K562 (cell line): Measurements from ENCODE around the gene WWC2. TPM values are rescaled to one million over a fixed set of nuclear protein-coding genes. Genes with fewer than 3 reads are reported as not detected.

ENCODE experiments used
- ATAC-seq: fragments of 200-7000 bp; cut with Tn5 transposase; 3 replicates; pipeline ENCODE4 v1.9.1; 2020; ENCODE audit warnings: moderate library complexity
- BruUV-seq: library from RNA; stranded (reverse); fragments of 400-500 nt; replicated peaks from 2 replicates; lab custom pipeline; 2021; lab: Mats Ljungman, UMichigan
- CTCF ChIA-PET: fragments of 300-600 bp; formaldehyde crosslinking; extraction: SDS; loops from one replicate; lab custom pipeline; 2021; ENCODE audit warnings: low intra/inter-chr PET ratio; lab: Yijun Ruan, JAX
- POLR2A ChIA-PET: fragments of 300-600, 350-650 bp; sonication (Branson Sonifier 250); formaldehyde crosslinking; extraction: SDS; loops from one replicate; lab custom pipeline; 2021; ENCODE audit warnings: antibody characterized with exemption, inconsistent platforms; lab: Yijun Ruan, JAX
- DNase-seq, 4 experiments: peaks; one replicate each; pipeline versions ENCODE4 v3.0.0 to v3.0.0-alpha.2; 2011 to 2018; ENCODE audit warnings: low spot score in 3 of 4, mixed read lengths in 3 of 4; ENCODE audit errors: extremely low read depth in 1 of 4
- FAIRE-seq: peaks from 2 replicates; lab custom pipeline; 2011; peaks lifted over from hg19 to GRCh38; lab: Jason Lieb, UNC
- H2AFZ ChIP-seq: 2 replicates; pipeline ENCODE4 v1.6.0; 2011; ENCODE audit warnings: low read depth, low read length, control low read depth, inconsistent platforms
- H3K27ac ChIP-seq: fragments of 200-600 bp; 3 replicates; pipeline ENCODE4 v1.8.0; 2011; ENCODE audit warnings: low read depth, mild to moderate bottlenecking, control low read depth, inconsistent platforms, low read length, moderate library complexity, mixed read lengths; ENCODE audit errors: extremely low read depth
- H3K27me3 ChIP-seq, 2 experiments: fragments of 300-600 bp in 1 of 2; 2 replicates in 1 of 2; 3 replicates in 1 of 2; pipeline versions ENCODE4 v1.6.0 to v1.8.0; 2011; ENCODE audit warnings: inconsistent platforms in 2 of 2, low read length in 2 of 2, mild to moderate bottlenecking in 1 of 2, mixed read lengths in 1 of 2, moderate library complexity in 1 of 2; ENCODE audit not compliant: control insufficient read depth in 2 of 2, insufficient read depth in 2 of 2
- H3K36me3 ChIP-seq: fragments of 300-600 bp; 3 replicates; pipeline ENCODE4 v1.8.0; 2011; ENCODE audit warnings: mild to moderate bottlenecking, low read length, inconsistent platforms; ENCODE audit not compliant: control insufficient read depth, insufficient read depth
- H3K4me1 ChIP-seq, 2 experiments: fragments of 200-600 bp in 1 of 2; replicated peaks in 1 of 2; 2 replicates in 1 of 2; 3 replicates in 1 of 2; pipeline versions ENCODE4 v1.5.1 to v1.8.0; 2011; ENCODE audit warnings: inconsistent platforms in 2 of 2, low read length in 2 of 2, mild to moderate bottlenecking in 1 of 2, mixed read lengths in 1 of 2, moderate library complexity in 1 of 2; ENCODE audit not compliant: control insufficient read depth in 2 of 2, insufficient read depth in 2 of 2
- H3K4me2 ChIP-seq: 2 replicates; pipeline ENCODE4 v1.6.1; 2011; ENCODE audit warnings: low read length, control low read depth, inconsistent platforms, mixed read lengths; ENCODE audit not compliant: insufficient read depth
- H3K4me3 ChIP-seq: fragments of 200-600 bp; sonication (generic), shearing (Covaris generic); 2 replicates; pipeline ENCODE4 v1.5.1; 2016; ENCODE audit warnings: control low read depth, inconsistent platforms
- H3K79me2 ChIP-seq: fragments of 200-600 bp; 3 replicates; pipeline ENCODE4 v1.8.0; 2011; ENCODE audit warnings: low read length, inconsistent platforms; ENCODE audit not compliant: control insufficient read depth, insufficient read depth
- H3K9ac ChIP-seq, 2 experiments: 2 replicates each; pipeline versions ENCODE4 v1.6.0 to v1.6.1; 2011; ENCODE audit warnings: low read depth in 2 of 2, low read length in 2 of 2, control low read depth in 1 of 2, inconsistent platforms in 1 of 2, mild to moderate bottlenecking in 1 of 2, mixed read lengths in 1 of 2; ENCODE audit not compliant: insufficient read depth in 1 of 2
- H3K9me1 ChIP-seq: one replicate; pipeline ENCODE4 v1.6.0; 2011; ENCODE audit warnings: inconsistent platforms, mild to moderate bottlenecking, low read length, moderate library complexity; ENCODE audit not compliant: control insufficient read depth, insufficient read depth
- H3K9me3 ChIP-seq: replicated peaks from 2 replicates; pipeline ENCODE4 v1.5.1; 2011; ENCODE audit warnings: low read depth, low read length, inconsistent platforms; ENCODE audit not compliant: control insufficient read depth, insufficient read depth
- H4K20me1 ChIP-seq: replicated peaks from 2 replicates; pipeline ENCODE4 v1.6.1; 2011; ENCODE audit warnings: low read length, inconsistent platforms, mixed read lengths; ENCODE audit not compliant: control insufficient read depth, insufficient read depth
- BHLHE40 ChIP-seq: IDR thresholded peaks from 2 replicates; pipeline ENCODE4 v1.6.1; 2011; ENCODE audit warnings: low read length, improper control_type of control experiment
- CREM ChIP-seq: IDR thresholded peaks from 2 replicates; pipeline ENCODE4 v1.6.1; 2014; ENCODE audit warnings: antibody characterized with exemption, low read depth
- GATAD2B ChIP-seq: fragments of 450-650 bp; IDR thresholded peaks from 2 replicates; pipeline ENCODE4 v1.6.1; 2017; ENCODE audit warnings: mild to moderate bottlenecking, borderline replicate concordance
- RBBP5 ChIP-seq: fragments of 200-600 bp; sonication (generic); IDR thresholded peaks from 2 replicates; pipeline ENCODE4 v1.6.1; 2012; ENCODE audit warnings: borderline replicate concordance, mild to moderate bottlenecking, low read length, control low read depth, inconsistent platforms; ENCODE audit not compliant: insufficient read depth, poor library complexity, severe bottlenecking
- RCOR1 ChIP-seq, 2 experiments: IDR thresholded peaks; 2 replicates each; pipeline ENCODE4 v1.6.1; 2012; ENCODE audit warnings: low read depth in 2 of 2, low read length in 2 of 2, borderline replicate concordance in 1 of 2, improper control_type of control experiment in 1 of 2
- RNF2 ChIP-seq: sonication (generic); IDR thresholded peaks from 2 replicates; pipeline ENCODE4 v1.6.1; 2016
- STAG1 ChIP-seq: sonication (generic); formaldehyde crosslinking; IDR thresholded peaks from 2 replicates; pipeline ENCODE4 v1.5.0; 2020; ENCODE audit warnings: missing genetic modification reagents, borderline replicate concordance
- ZNF347 ChIP-seq: fragments of 450-650 bp; formaldehyde crosslinking; IDR thresholded peaks from 2 replicates; pipeline ENCODE4 v1.4.0; 2020; ENCODE audit warnings: low read depth, mild to moderate bottlenecking, moderate library complexity
- WGBS: fragments of 100-300 bp; shearing (Covaris generic); methylation state at CpG from one replicate; pipeline ENCODE4 v1.1.6; 2016; ENCODE audit warnings: low coverage, mixed read lengths; ENCODE audit not compliant: insufficient coverage; ENCODE audit errors: missing lambda C conversion rate; 5-methylcytosine and 5-hydroxymethylcytosine counted together
- in situ Hi-C: fragments of 300-500 bp; cut with MboI; formaldehyde crosslinking; loops from 4 replicates; pipeline ENCODE4 v1.15.0; 2018; ENCODE audit warnings: inconsistent platforms, mixed read lengths
- intact Hi-C: fragments of 100-400 bp; cut with micrococcal nuclease; formaldehyde crosslinking; loops from 2 replicates; pipeline ENCODE4 v1.14.2; 2022
- polyA plus RNA-seq, 8 experiments: library from polyadenylated mRNA; depleted of rRNA in 4 of 8; stranded (reverse) in 5 of 8; unstranded in 3 of 8; fragments of >200 nt; fragmentation: Nextera tagmentation in 2 of 8; fragmentation: Illumina TruSeq in 1 of 8; extraction: Ambion mirVana in 2 of 8; extraction: Trizol in 1 of 8; gene quantifications; 2 replicates each; pipeline versions ENCODE4 v1.2.1 to v1.2.3, GENCODE V29; 2011 to 2014; ENCODE audit warnings: inconsistent platforms in 1 of 8, missing spikeins in 1 of 8
- total RNA-seq, 7 experiments: library from RNA; depleted of rRNA in 6 of 7; stranded (reverse); fragments of >200 nt in 6 of 7; fragmentation: Illumina TruSeq in 2 of 7; extraction: Trizol in 2 of 7; gene quantifications; 2 replicates each; pipeline versions ENCODE4 v1.2.1 to v1.2.3, GENCODE V29; 2011 to 2021; ENCODE audit warnings: low replicate concordance in 1 of 7
- TF ChIP-seq, protein P1 (sequence below): fragments of 450-650 bp; formaldehyde crosslinking; IDR thresholded peaks from 2 replicates; pipeline ENCODE4 v1.4.0; 2020; ENCODE audit warnings: mild to moderate bottlenecking, moderate library complexity
- TF ChIP-seq, protein P2 (sequence below), 2 experiments: fragments of 450-650 bp; IDR thresholded peaks; 2 replicates each; pipeline ENCODE4 v1.6.1; 2016; ENCODE audit warnings: mild to moderate bottlenecking in 2 of 2, borderline replicate concordance in 1 of 2, low read depth in 1 of 2, moderate library complexity in 1 of 2

Gene WWC2
- total and polyA plus RNA-seq, 9 of the 15 experiments (the other 6 are each of a cell fraction or from before 2014, with no cell fraction given): 3.7 to 39.4 (median 19.6) TPM

DNA sequence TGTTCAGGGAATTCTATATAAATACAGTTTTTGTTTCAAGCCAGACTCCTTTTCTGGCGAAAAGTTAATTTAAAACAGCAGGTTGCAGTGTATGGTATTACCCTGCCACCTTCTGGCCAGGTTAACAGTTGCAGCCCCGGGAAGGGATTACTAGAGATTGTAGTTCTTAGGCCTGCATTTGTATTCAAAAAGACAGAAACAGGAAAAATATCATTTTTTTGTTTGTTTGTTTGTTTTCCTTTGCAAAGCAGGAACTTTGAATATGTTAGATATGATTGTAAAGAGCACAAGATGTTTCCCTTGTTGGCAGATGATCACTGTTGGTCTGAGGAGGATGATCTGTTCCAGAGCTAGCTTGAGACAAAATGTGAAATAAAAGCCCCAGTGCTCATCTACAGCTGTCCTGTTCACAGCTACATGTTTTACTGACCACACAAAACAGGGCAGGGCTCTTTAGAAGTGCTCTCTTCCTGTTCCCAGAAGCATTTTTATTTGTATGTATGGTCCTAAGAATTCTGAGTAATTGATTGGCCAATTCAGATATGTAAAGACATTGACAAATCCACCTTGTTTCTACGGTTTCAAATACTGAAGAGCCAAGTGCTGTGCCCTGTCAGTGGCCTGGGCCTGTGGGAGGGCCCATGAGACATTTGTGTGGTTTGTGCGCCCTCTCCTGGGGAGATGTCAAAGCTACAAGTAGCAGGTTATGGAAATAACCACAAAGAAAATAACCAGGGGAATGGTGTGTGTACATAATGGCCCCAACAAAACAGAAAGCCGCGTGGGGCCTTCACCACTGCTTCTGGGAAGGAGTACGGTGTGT lies 163.1 kb downstream of the WWC2 start:
- H3K9me3 ChIP-seq: no peaks in the 10 kb centered on the region
- H3K9ac ChIP-seq: no peak overlapping the region
- H3K79me2 ChIP-seq: no peaks in the 10 kb centered on the region
- peaks cover 37% of the 10 kb centered on the region for H3K36me3 ChIP-seq
- H3K27me3 ChIP-seq: no peaks in the 10 kb centered on the region
- H3K4me2 ChIP-seq: no peak overlapping the region
- no peak overlapping the region for H3K4me3 ChIP-seq
- H3K9me1 ChIP-seq: no peaks in the 10 kb centered on the region
- WGBS: 16% methylated on average over 7 of the region's 7 CpGs
- peak; percentile 98 for ATAC-seq
- CTCF ChIA-PET: interaction anchor here (1.0 to 4.3 kb wide), 7 partner anchors 145 to 784 kb away, joined by 3 to 44 read pairs (median 9); no protein-coding TSS in a partner anchor
- in situ Hi-C loops (loop anchor here (25.0 kb wide), 1 partner anchor 800 kb away; no protein-coding TSS in a partner anchor), intact Hi-C loops (loop anchor here (1.0 to 10.0 kb wide), 7 partner anchors 91 to 785 kb away; no protein-coding TSS in a partner anchor)
- peak; percentile 70 to 85 (median 72) for DNase-seq
- H3K27ac ChIP-seq: no peak overlapping the region
- H4K20me1 ChIP-seq: no peaks in the 10 kb centered on the region
- peak; percentile 94 for FAIRE-seq
- peaks cover 0 to 4% of the 10 kb centered on the region in 2 experiments; a peak in 3 of 5 replicates for H3K4me1 ChIP-seq
- H2AFZ ChIP-seq: peak overlapping the region; percentile 37; the same call in 1 of the 2 replicates
- BruUV-seq: no TSS peak
- POLR2A ChIA-PET: interaction anchor here (0.8 to 1.3 kb wide), 2 partner anchors 189 to 324 kb away, joined by 3 to 4 read pairs; no protein-coding TSS in a partner anchor
- TF ChIP-seq RBBP5: no peak
- TF ChIP-seq RCOR1 (IDR thresholded peaks at IDR 0.05; ENCODE audit: borderline replicate concordance in 1 of 2, low read depth in 2 of 2, low read length in 2 of 2): peak in 1 of 2 experiments; percentile 37; a peak in 1 of 4 replicates
- peak; percentile 94 for TF ChIP-seq STAG1
- TF ChIP-seq ZNF347 (CRISPR knock-in tag): no peak
- 0 out of 2 replicates have a peak, but pooled peaks have one; percentile 18 for TF ChIP-seq CREM
- peak; percentile 37; the same call in 1 of the 2 replicates for TF ChIP-seq BHLHE40
- TF ChIP-seq, protein P1, sequence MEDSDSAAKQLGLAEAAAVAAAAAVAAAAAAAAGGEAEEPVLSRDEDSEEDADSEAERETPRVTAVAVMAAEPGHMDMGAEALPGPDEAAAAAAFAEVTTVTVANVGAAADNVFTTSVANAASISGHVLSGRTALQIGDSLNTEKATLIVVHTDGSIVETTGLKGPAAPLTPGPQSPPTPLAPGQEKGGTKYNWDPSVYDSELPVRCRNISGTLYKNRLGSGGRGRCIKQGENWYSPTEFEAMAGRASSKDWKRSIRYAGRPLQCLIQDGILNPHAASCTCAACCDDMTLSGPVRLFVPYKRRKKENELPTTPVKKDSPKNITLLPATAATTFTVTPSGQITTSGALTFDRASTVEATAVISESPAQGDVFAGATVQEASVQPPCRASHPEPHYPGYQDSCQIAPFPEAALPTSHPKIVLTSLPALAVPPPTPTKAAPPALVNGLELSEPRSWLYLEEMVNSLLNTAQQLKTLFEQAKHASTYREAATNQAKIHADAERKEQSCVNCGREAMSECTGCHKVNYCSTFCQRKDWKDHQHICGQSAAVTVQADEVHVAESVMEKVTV: peak; percentile 76
- TF ChIP-seq GATAD2B: 0 out of 2 replicates have a peak, but pooled peaks have one; percentile 33
- no peak for TF ChIP-seq RNF2
- TF ChIP-seq, protein P2, sequence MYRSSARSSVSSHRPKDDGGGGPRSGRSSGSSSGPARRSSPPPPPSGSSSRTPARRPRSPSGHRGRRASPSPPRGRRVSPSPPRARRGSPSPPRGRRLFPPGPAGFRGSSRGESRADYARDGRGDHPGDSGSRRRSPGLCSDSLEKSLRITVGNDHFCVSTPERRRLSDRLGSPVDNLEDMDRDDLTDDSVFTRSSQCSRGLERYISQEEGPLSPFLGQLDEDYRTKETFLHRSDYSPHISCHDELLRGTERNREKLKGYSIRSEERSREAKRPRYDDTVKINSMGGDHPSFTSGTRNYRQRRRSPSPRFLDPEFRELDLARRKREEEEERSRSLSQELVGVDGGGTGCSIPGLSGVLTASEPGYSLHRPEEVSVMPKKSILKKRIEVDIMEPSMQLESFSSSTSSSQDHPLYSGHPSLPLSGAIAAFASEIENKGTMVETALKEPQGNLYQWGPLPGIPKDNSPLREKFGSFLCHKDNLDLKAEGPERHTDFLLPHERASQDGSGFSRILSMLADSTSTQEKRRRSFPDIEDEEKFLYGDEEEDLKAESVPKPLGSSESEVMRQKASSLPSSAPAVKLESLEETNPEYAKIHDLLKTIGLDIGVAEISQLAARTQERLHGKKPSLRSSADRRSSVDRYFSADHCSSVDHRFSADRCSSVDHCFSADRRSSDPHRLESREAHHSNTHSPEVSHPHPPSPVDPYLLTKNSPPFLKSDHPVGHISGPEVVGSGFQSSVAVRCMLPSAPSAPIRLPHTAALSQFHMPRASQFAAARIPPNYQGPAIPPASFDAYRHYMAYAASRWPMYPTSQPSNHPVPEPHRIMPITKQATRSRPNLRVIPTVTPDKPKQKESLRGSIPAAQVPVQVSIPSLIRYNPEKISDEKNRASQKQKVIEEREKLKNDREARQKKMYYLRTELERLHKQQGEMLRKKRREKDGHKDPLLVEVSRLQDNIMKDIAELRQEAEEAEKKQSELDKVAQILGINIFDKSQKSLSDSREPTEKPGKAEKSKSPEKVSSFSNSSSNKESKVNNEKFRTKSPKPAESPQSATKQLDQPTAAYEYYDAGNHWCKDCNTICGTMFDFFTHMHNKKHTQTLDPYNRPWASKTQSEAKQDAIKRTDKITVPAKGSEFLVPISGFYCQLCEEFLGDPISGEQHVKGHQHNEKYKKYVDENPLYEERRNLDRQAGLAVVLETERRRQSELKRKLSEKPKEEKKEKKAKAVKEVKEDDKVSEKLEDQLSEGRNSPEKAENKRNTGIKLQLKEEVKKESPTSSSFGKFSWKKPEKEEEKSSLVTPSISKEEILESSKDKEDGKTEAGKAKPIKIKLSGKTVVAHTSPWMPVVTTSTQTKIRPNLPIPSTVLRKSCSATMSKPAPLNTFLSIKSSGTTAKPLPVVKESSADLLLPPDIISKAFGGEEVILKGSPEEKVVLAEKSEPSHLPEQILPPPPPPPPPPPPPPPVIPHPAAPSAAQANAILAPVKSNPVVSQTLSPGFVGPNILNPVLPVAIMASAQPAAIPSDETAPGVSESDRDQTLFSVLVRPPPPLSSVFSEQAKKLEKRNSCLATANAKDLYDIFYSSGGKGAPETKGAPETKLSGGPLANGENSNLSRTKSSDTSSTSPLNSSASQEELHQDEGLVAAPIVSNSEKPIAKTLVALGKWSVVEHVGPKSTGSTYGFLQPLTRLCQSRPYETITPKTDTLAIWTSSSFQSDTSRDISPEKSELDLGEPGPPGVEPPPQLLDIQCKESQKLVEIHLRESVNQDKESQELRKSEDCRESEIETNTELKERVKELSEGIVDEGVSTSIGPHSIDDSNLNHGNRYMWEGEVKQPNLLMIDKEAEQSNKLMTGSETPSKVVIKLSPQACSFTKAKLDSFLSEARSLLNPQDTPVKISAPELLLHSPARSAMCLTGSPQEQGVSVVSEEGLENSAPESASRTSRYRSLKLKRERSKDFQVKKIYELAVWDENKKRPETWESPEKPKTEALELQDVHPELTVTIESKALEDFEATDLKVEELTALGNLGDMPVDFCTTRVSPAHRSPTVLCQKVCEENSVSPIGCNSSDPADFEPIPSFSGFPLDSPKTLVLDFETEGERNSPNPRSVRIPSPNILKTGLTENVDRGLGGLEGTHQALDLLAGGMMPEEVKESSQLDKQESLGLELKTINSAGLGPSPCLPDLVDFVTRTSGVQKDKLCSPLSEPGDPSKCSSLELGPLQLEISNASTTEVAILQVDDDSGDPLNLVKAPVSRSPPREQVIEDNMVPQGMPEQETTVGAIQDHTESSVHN (IDR thresholded peaks at IDR 0.05; ENCODE audit: borderline replicate concordance in 1 of 2, low read depth in 1 of 2): no peak
